Embryonic facial prominence (tissue), 1 donor: ENCODE results near the gene OR2T10.
"Not testable (repeated sequence)": the region's sequence is repeated elsewhere in the genome, so short reads cannot be mapped to it uniquely, and the experiment has no call there.

Source experiments
- DNase-seq: peaks from one replicate; pipeline ENCODE4 v3.0.0-alpha.2; 2016; ENCODE audit errors: extremely low spot score

The OR2T10 gene

GRCh38 chr1:248597589-248597988, at the start of gene OR2T10:
TSS of gene OR2T10 (minus strand) at chr1:248597700. CDS start at chr1:248593768, 3,932 bp downstream.
- DNase-seq: no peak

- not testable (repeated sequence) for DNase-seq
These were observed 47.7 kb upstream of the OR2T10 start, which contains the start of gene OR2T35 for GRCh38 chr1:248645178-248645577. TSS of gene OR2T35 (minus strand) at chr1:248645278. CDS start at chr1:248639258, 6,020 bp downstream.

- DNase-seq: not testable (repeated sequence)
These were observed 45.6 kb upstream of the OR2T10 start for GRCh38 chr1:248642971-248643651.

- DNase-seq: not testable (repeated sequence)
These were observed 44.1 kb upstream of the OR2T10 start for GRCh38 chr1:248641583-248641982.

GRCh38 chr1:248640906-248641305, 43.4 kb upstream of the OR2T10 start:
- not testable (repeated sequence) for DNase-seq

GRCh38 chr1:248639652-248640051, 42.2 kb upstream of the OR2T10 start:
- not testable (repeated sequence) for DNase-seq

- DNase-seq: not testable (repeated sequence)
These were observed 39.1 kb upstream of the OR2T10 start for GRCh38 chr1:248636612-248637011.

- not testable (repeated sequence) for DNase-seq
These were observed 37.5 kb upstream of the OR2T10 start, which contains the start of gene OR2T11 for GRCh38 chr1:248634991-248635390. TSS of gene OR2T11 (minus strand) at chr1:248635091. CDS start at chr1:248627128, 7,963 bp downstream.

- no peak for DNase-seq
These were observed 34.0 kb upstream of the OR2T10 start for GRCh38 chr1:248631354-248632008.

- no peak for DNase-seq
These were observed 33.1 kb upstream of the OR2T10 start for GRCh38 chr1:248630551-248630950.

GRCh38 chr1:248627971-248628844, 30.7 kb upstream of the OR2T10 start:
- no peak for DNase-seq

GRCh38 chr1:248625971-248626370, 28.5 kb upstream of the OR2T10 start:
- no peak for DNase-seq

GRCh38 chr1:248625166-248625565, 27.7 kb upstream of the OR2T10 start:
- no peak for DNase-seq

GRCh38 chr1:248622570-248623001, 25.1 kb upstream of the OR2T10 start:
- no peak for DNase-seq

GRCh38 chr1:248621770-248622169, 24.3 kb upstream of the OR2T10 start:
- no peak for DNase-seq

- DNase-seq: no peak
These were observed 21.4 kb upstream of the OR2T10 start for GRCh38 chr1:248618878-248619277.

- no peak for DNase-seq
These were observed 20.6 kb upstream of the OR2T10 start for GRCh38 chr1:248618119-248618518.

GRCh38 chr1:248613742-248614141, 16.2 kb upstream of the OR2T10 start:
- no peak for DNase-seq

GRCh38 chr1:248611883-248612414, 14.4 kb upstream of the OR2T10 start:
- DNase-seq: no peak

GRCh38 chr1:248610301-248610700, 12.8 kb upstream of the OR2T10 start:
- DNase-seq: no peak

GRCh38 chr1:248599396-248599795, 1.9 kb upstream of the OR2T10 start:
- DNase-seq: no peak

- DNase-seq: no peak
These were observed 885 bp downstream of the OR2T10 start for GRCh38 chr1:248596615-248597014.
